Measurements from ENCODE around the gene MYO9A.

The MYO9A gene

GRCh38 chr15:71830981-71831380 lies 287.0 kb downstream of the MYO9A start:
- no peak for ATAC-seq

GRCh38 chr15:71826196-71826595 lies 291.8 kb downstream of the MYO9A start:
- ATAC-seq, result no peak

GRCh38 chr15:71825021-71825730 lies 292.8 kb downstream of the MYO9A start:
- ATAC-seq, result no peak

GRCh38 chr15:71823801-71824200 lies 294.1 kb downstream of the MYO9A start:
- no peak for ATAC-seq

- no peak for ATAC-seq
These were observed 294.9 kb downstream of the MYO9A start for GRCh38 chr15:71822890-71823630.

GRCh38 chr15:71821547-71822129 lies 296.3 kb downstream of the MYO9A start:
- no peak for ATAC-seq

GRCh38 chr15:71820127-71820526 lies 297.8 kb downstream of the MYO9A start:
- no peak for ATAC-seq

GRCh38 chr15:71817351-71817750 lies 300.6 kb downstream of the MYO9A start:
- ATAC-seq, result no peak

- no peak for ATAC-seq
These were observed 302.6 kb downstream of the MYO9A start for GRCh38 chr15:71815301-71815700.

- no peak for ATAC-seq
These were observed 304.1 kb downstream of the MYO9A start for GRCh38 chr15:71813723-71814470.

- ATAC-seq, result no peak
These were observed 304.8 kb downstream of the MYO9A start for GRCh38 chr15:71812966-71813722.

- ATAC-seq, result no peak
These were observed 305.9 kb downstream of the MYO9A start for GRCh38 chr15:71811752-71812735.

- ATAC-seq, result no peak
These were observed 306.8 kb downstream of the MYO9A start for GRCh38 chr15:71811036-71811736.

- ATAC-seq, result no peak
These were observed 307.5 kb downstream of the MYO9A start, which contains the start of gene NR2E3 for GRCh38 chr15:71810256-71811035. TSS of gene NR2E3 (plus strand) at chr15:71810554. CDS start at chr15:71810744, 190 bp downstream.

- ATAC-seq, result no peak
These were observed 308.6 kb downstream of the MYO9A start for GRCh38 chr15:71809346-71809745.

- ATAC-seq, result no peak
These were observed 309.5 kb downstream of the MYO9A start for GRCh38 chr15:71808311-71809020.

- no peak for ATAC-seq
These were observed 310.3 kb downstream of the MYO9A start for GRCh38 chr15:71807691-71808091.

GRCh38 chr15:71807125-71807629 lies 310.8 kb downstream of the MYO9A start:
- ATAC-seq, result no peak

Measured in activated CD4-positive, CD25-positive, alpha-beta regulatory T cell treated with anti-CD3 and anti-CD28 coated beads, Interleukin-2, amount 50 U/mL, for 24 hours (primary cell).